Loucy (cell line): Measurements from ENCODE around the gene MYO7B.

Source experiments
- H2AFZ ChIP-seq: fragments of 200-600 bp; sonication (generic); 2 replicates; pipeline ENCODE4 v1.6.0; 2016; ENCODE audit warnings: antibody characterized with exemption, mild to moderate bottlenecking, low read length, moderate library complexity
- H3F3A ChIP-seq: fragments of 200-600 bp; 2 replicates; pipeline ENCODE4 v1.6.0; 2016; ENCODE audit warnings: antibody characterized with exemption, low read depth, mild to moderate bottlenecking
- H3K27me3 ChIP-seq: fragments of 200-600 bp; sonication (generic); 2 replicates; pipeline ENCODE4 v1.6.1; 2014; ENCODE audit warnings: low read length, mild to moderate bottlenecking; ENCODE audit not compliant: insufficient read depth, poor library complexity, severe bottlenecking
- H3K36me3 ChIP-seq: fragments of 200-600 bp; sonication (generic); 2 replicates; pipeline ENCODE4 v1.6.1; 2016; ENCODE audit warnings: low read length; ENCODE audit not compliant: insufficient read depth
- H3K4me1 ChIP-seq: fragments of 200-600 bp; sonication (generic); 2 replicates; pipeline ENCODE4 v1.5.1; 2014; ENCODE audit warnings: low read length, mild to moderate bottlenecking; ENCODE audit not compliant: insufficient read depth, poor library complexity, severe bottlenecking
- H3K4me2 ChIP-seq: fragments of 200-600 bp; sonication (generic); 2 replicates; pipeline ENCODE4 v1.6.0; 2014; ENCODE audit warnings: antibody characterized with exemption, low read length, low read depth, mild to moderate bottlenecking; ENCODE audit not compliant: poor library complexity, severe bottlenecking
- H3K4me3 ChIP-seq: fragments of 200-600 bp; sonication (generic); 2 replicates; pipeline ENCODE4 v1.5.1; 2014; ENCODE audit warnings: low read length, mild to moderate bottlenecking, mixed read lengths; ENCODE audit not compliant: poor library complexity, severe bottlenecking
- H3K79me2 ChIP-seq: fragments of 200-600 bp; sonication (generic); 2 replicates; pipeline ENCODE4 v1.6.1; 2014; ENCODE audit warnings: low read length; ENCODE audit not compliant: insufficient read depth
- H3K9ac ChIP-seq: fragments of 200-600 bp; sonication (generic); 2 replicates; pipeline ENCODE4 v1.6.0; 2014; ENCODE audit warnings: mild to moderate bottlenecking, low read depth, low read length, moderate library complexity; ENCODE audit not compliant: poor library complexity, severe bottlenecking
- H3K9me2 ChIP-seq: fragments of 200-600 bp; sonication (generic); replicated peaks from 2 replicates; pipeline ENCODE4 v1.6.1; 2016; ENCODE audit warnings: low read depth, low read length, mixed read lengths
- H3K9me3 ChIP-seq: fragments of 200-600 bp; sonication (generic); 2 replicates; pipeline ENCODE4 v1.6.1; 2014; ENCODE audit warnings: mild to moderate bottlenecking, antibody characterized with exemption, low read length, low read depth; ENCODE audit not compliant: insufficient read depth
- H4K20me1 ChIP-seq: fragments of 200-600 bp; sonication (generic); 2 replicates; pipeline ENCODE4 v1.6.0; 2014; ENCODE audit warnings: antibody characterized with exemption, low read length, mild to moderate bottlenecking; ENCODE audit not compliant: insufficient read depth, poor library complexity, severe bottlenecking
- CTCF ChIP-seq: fragments of 200-600 bp; sonication (generic); conservative IDR thresholded peaks from 2 replicates; pipeline ENCODE4 v1.5.1; 2014; ENCODE audit warnings: mild to moderate bottlenecking, antibody characterized with exemption, low read length
- EZH2phosphoT487 ChIP-seq: fragments of 200-600 bp; IDR thresholded peaks from 2 replicates; pipeline ENCODE4 v1.6.1; 2018; ENCODE audit warnings: antibody characterized with exemption, mild to moderate bottlenecking, moderate library complexity, borderline replicate concordance

MYO7B gene

GRCh38 chr2:127639111-127639474 is 103.6 kb downstream of the MYO7B start:
- Histone ChIP-seq H3K4me3 (peak overlapping the region; percentile 56), H3K36me3 (no peaks in the 10 kb centered on the region), H3K4me1 (peaks cover 85% of the 10 kb centered on the region), H3K27me3 (no peaks in the 10 kb centered on the region), H4K20me1 (no peaks in the 10 kb centered on the region), H3K9ac (peak overlapping the region; percentile 79), H3K9me2 (no peaks in the 10 kb centered on the region), H3F3A (no peaks in the 10 kb centered on the region), H3K4me2 (peak overlapping the region; percentile 78), H3K79me2 (peaks cover 21% of the 10 kb centered on the region; the same call in 1 of the 2 replicates), H2AFZ (no peak overlapping the region), H3K9me3 (no peaks in the 10 kb centered on the region)
- TF ChIP-seq CTCF, result no peak
- no peak for TF ChIP-seq EZH2phosphoT487

GRCh38 chr2:127640082-127641072 is 104.9 kb downstream of the MYO7B start:
- TF ChIP-seq EZH2phosphoT487 (no peak), CTCF (peak; percentile 70)
- Histone ChIP-seq H3K27me3 (no peaks in the 10 kb centered on the region), H3K9me2 (no peaks in the 10 kb centered on the region), H3K4me2 (peak overlapping the region; percentile 78), H3K4me1 (peaks cover 82% of the 10 kb centered on the region), H3F3A (no peaks in the 10 kb centered on the region), H3K4me3 (peak overlapping the region; percentile 66), H4K20me1 (no peaks in the 10 kb centered on the region), H3K9ac (peak overlapping the region; percentile 79), H3K9me3 (no peaks in the 10 kb centered on the region), H3K36me3 (no peaks in the 10 kb centered on the region), H2AFZ (no peak overlapping the region), H3K79me2 (peaks cover 21% of the 10 kb centered on the region; the same call in 1 of the 2 replicates)

- peaks cover 75% of the 10 kb centered on the region for H3K4me1 ChIP-seq
- TF ChIP-seq CTCF (no peak), EZH2phosphoT487 (no peak)
- H3K9me3 ChIP-seq, result no peaks in the 10 kb centered on the region
- no peaks in the 10 kb centered on the region for H3F3A ChIP-seq
- no peaks in the 10 kb centered on the region for H3K27me3 ChIP-seq
- H3K9ac ChIP-seq, result peak overlapping the region; percentile 79
- H3K79me2 ChIP-seq, result peaks cover 21% of the 10 kb centered on the region; the same call in 1 of the 2 replicates
- no peaks in the 10 kb centered on the region for H3K9me2 ChIP-seq
- H2AFZ ChIP-seq, result no peak overlapping the region
- H4K20me1 ChIP-seq, result no peaks in the 10 kb centered on the region
- peak overlapping the region; percentile 66 for H3K4me3 ChIP-seq
- peak overlapping the region; percentile 78 for H3K4me2 ChIP-seq
- no peaks in the 10 kb centered on the region for H3K36me3 ChIP-seq
Measured at GRCh38 chr2:127641133-127641532, 105.7 kb downstream of the MYO7B start.
